Esophagus squamous epithelium (tissue), 5 donors: ENCODE data around the gene ATP8A2. TPM values are rescaled to one million over a fixed set of nuclear protein-coding genes. Genes with fewer than 3 reads are reported as not detected.

Source experiments
- DNase-seq: peaks from one replicate; lab custom pipeline; 2025; lab: John Stamatoyannopoulos, UW
- H3K27ac ChIP-seq, 4 donors: fragments of 200-600 bp; sonication (generic); one replicate each; pipeline ENCODE4 v1.5.1; 2016 to 2019; ENCODE audit warnings: mild to moderate bottlenecking in 1 of 4
- H3K27me3 ChIP-seq, 4 donors: fragments of 200-600 bp; sonication (generic); 1 replicate in 3 of 4; 2 replicates in 1 of 4; pipeline versions ENCODE4 v1.5.1 to v1.6.0; 2017 to 2021; ENCODE audit warnings: antibody characterized with exemption in 1 of 4
- H3K36me3 ChIP-seq, 3 donors: fragments of 200-600 bp; sonication (generic); one replicate each; pipeline ENCODE4 v1.5.1; 2016 to 2019
- H3K4me1 ChIP-seq, 3 donors: fragments of 200-600 bp; sonication (generic); one replicate each; pipeline ENCODE4 v1.5.1; 2017 to 2019
- H3K4me3 ChIP-seq, 4 donors: fragments of 200-600 bp; sonication (generic); 1 replicate in 3 of 4; 2 replicates in 1 of 4; pipeline ENCODE4 v1.5.1; 2016 to 2019; ENCODE audit warnings: mild to moderate bottlenecking in 2 of 4, moderate library complexity in 1 of 4
- H3K9me3 ChIP-seq, 3 donors: fragments of 200-600 bp; sonication (generic); one replicate each; pipeline ENCODE4 v1.5.1; 2016 to 2019
- POLR2A ChIP-seq, 4 donors: fragments of 450-650 bp; IDR thresholded peaks; one replicate each; pipeline ENCODE4 v1.6.1; 2017; ENCODE audit warnings: antibody characterized with exemption in 4 of 4, mild to moderate bottlenecking in 4 of 4, moderate library complexity in 3 of 4
- WGBS, 2 donors: methylation state at CpG; one replicate each; pipeline ENCODE4 v1.1.5; 2018; 5-methylcytosine and 5-hydroxymethylcytosine counted together
- intact Hi-C: fragments of 100-400 bp; cut with DNase I; formaldehyde crosslinking; loops from one replicate; pipeline ENCODE4 v1.15.0; 2022
- total RNA-seq, 4 donors: library from RNA; depleted of rRNA; stranded (reverse); fragments of >200 nt; gene quantifications; one replicate each; pipeline ENCODE4 v1.1.0, GENCODE V29; 2016
- TF ChIP-seq, protein P1 (sequence below), 6 experiments: fragments of 450-650 bp in 4 of 6; fragments of 200-600 bp in 2 of 6; sonication (generic) in 2 of 6; IDR thresholded peaks; one replicate each; pipeline ENCODE4 v1.5.1; 2016 to 2019; ENCODE audit warnings: antibody characterized with exemption in 6 of 6, mild to moderate bottlenecking in 4 of 6, moderate library complexity in 4 of 6
- donor health status: DM: yes; HTN: yes; CAD: no.

ATP8A2 gene
- total RNA-seq, 4 donors from 2014 or later: not detected

DNA sequence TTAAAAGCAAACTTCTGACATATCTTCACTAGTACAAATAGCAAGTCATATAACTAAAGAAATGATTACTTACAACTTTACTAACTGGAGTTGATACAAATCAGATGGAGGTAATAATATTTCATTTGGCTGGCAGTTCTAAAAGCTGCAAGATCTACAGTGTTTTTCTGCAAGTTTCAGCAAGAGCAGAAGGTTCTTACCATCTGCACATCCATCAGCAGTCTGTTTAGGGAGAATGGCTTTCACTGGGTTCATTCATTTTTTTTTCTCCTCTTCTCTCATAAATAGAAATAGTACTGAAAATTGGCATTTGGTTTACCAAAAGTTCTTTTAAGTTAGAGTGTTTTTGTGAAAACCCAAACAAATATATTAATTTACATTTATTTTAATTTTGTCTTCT lies 683.1 kb downstream of the ATP8A2 start:
- H3K36me3 ChIP-seq: no peaks in the 10 kb centered on the region
- peaks cover 6 to 75% (median 11%) of the 10 kb centered on the region in 4 donors for H3K27me3 ChIP-seq
- no peak for DNase-seq
- intact Hi-C loops: no loop called here
- no peak overlapping the region for H3K4me3 ChIP-seq
- no peaks in the 10 kb centered on the region for H3K9me3 ChIP-seq
- H3K27ac ChIP-seq: no peak overlapping the region
- TF ChIP-seq, protein P1, sequence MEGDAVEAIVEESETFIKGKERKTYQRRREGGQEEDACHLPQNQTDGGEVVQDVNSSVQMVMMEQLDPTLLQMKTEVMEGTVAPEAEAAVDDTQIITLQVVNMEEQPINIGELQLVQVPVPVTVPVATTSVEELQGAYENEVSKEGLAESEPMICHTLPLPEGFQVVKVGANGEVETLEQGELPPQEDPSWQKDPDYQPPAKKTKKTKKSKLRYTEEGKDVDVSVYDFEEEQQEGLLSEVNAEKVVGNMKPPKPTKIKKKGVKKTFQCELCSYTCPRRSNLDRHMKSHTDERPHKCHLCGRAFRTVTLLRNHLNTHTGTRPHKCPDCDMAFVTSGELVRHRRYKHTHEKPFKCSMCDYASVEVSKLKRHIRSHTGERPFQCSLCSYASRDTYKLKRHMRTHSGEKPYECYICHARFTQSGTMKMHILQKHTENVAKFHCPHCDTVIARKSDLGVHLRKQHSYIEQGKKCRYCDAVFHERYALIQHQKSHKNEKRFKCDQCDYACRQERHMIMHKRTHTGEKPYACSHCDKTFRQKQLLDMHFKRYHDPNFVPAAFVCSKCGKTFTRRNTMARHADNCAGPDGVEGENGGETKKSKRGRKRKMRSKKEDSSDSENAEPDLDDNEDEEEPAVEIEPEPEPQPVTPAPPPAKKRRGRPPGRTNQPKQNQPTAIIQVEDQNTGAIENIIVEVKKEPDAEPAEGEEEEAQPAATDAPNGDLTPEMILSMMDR (IDR thresholded peaks at IDR 0.05): no peak
- TF ChIP-seq POLR2A (IDR thresholded peaks at IDR 0.05): no peak
- peaks cover 5 to 24% (median 11%) of the 10 kb centered on the region in 3 donors for H3K4me1 ChIP-seq

- Histone ChIP-seq H3K27me3 (peaks cover 0 to 37% (median 0%) of the 10 kb centered on the region in 4 donors), H3K4me3 (no peak overlapping the region), H3K27ac (no peak overlapping the region), H3K4me1 (no peaks in the 10 kb centered on the region), H3K9me3 (no peaks in the 10 kb centered on the region), H3K36me3 (no peaks in the 10 kb centered on the region)
- intact Hi-C loops: no loop called here
- no peak for DNase-seq
- TF ChIP-seq, protein P1 (IDR thresholded peaks at IDR 0.05): no peak
- no peak for TF ChIP-seq POLR2A (IDR thresholded peaks at IDR 0.05)
- 59 to 62% methylated on average over 6 of the region's 6 CpGs for WGBS, 2 donors
These were observed 686.9 kb downstream of the ATP8A2 start for GRCh38 chr13:26058704-26059103.

DNA sequence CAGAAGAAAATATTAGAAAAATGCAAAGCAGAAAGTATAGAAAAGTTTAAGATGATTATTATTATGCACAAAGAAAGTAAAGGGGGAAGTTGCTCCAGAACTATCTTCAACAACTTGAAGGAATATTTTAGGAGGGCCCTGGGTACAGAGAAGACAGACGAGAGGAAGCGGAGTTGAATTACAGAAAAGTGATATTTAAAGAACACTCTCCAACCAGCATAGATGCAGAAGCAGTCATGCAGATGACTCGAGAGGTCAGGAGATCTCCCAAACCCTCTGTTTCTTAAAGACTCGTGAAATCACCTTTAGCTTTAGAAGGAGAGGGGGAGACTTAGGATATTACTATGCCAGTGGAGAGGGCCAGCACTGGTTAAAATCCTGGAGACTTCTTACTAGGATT lies 688.6 kb downstream of the ATP8A2 start:
- Histone ChIP-seq H3K4me1 (no peaks in the 10 kb centered on the region), H3K4me3 (no peak overlapping the region), H3K36me3 (no peaks in the 10 kb centered on the region), H3K27ac (no peak overlapping the region), H3K27me3 (peaks cover 0 to 26% (median 0%) of the 10 kb centered on the region in 4 donors), H3K9me3 (no peaks in the 10 kb centered on the region)
- no peak for DNase-seq
- intact Hi-C loops: no loop called here
- 79 to 82% methylated on average over 4 of the region's 4 CpGs for WGBS, 2 donors
- TF ChIP-seq, protein P1 (IDR thresholded peaks at IDR 0.05): no peak
- no peak for TF ChIP-seq POLR2A (IDR thresholded peaks at IDR 0.05)

GRCh38 chr13:26061256-26061655 lies 689.5 kb downstream of the ATP8A2 start:
- no peak overlapping the region for H3K27ac ChIP-seq
- no peak overlapping the region for H3K4me3 ChIP-seq
- peaks cover 0 to 24% (median 0%) of the 10 kb centered on the region in 4 donors for H3K27me3 ChIP-seq
- intact Hi-C loops: no loop called here
- no peak for DNase-seq
- H3K9me3 ChIP-seq: no peaks in the 10 kb centered on the region
- TF ChIP-seq POLR2A (IDR thresholded peaks at IDR 0.05): no peak
- TF ChIP-seq, protein P1 (IDR thresholded peaks at IDR 0.05): no peak
- 71 to 74% methylated on average over 5 of the region's 5 CpGs for WGBS, 2 donors
- H3K36me3 ChIP-seq: no peaks in the 10 kb centered on the region
- H3K4me1 ChIP-seq: no peaks in the 10 kb centered on the region

DNA sequence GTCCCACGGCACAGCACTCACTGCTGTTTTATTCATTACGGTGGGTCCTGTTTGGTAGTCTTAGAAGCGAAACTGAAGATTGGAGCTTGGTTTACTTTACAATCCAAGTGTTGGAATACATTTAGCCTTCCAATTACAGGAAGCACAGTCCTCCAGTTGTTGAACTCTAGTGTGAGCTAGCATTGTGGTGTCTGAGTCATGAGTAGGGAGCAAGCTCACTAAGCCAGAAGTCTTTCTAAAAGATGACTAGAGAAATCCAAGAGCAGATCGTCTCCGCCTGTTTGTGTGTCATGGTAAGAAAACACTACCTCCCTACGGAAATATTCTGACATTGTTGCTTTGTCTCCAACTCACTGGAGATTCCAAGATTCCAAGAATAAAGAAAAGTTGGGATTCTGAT lies 690.2 kb downstream of the ATP8A2 start:
- H3K27ac ChIP-seq: no peak overlapping the region
- peaks cover 0 to 18% (median 0%) of the 10 kb centered on the region in 4 donors for H3K27me3 ChIP-seq
- H3K4me3 ChIP-seq: no peak overlapping the region
- no peaks in the 10 kb centered on the region for H3K4me1 ChIP-seq
- TF ChIP-seq, protein P1 (IDR thresholded peaks at IDR 0.05): no peak
- no peak for TF ChIP-seq POLR2A (IDR thresholded peaks at IDR 0.05)
- DNase-seq: no peak
- no peaks in the 10 kb centered on the region for H3K9me3 ChIP-seq
- intact Hi-C loops: no loop called here
- 60 to 69% methylated on average over 6 of the region's 6 CpGs for WGBS, 2 donors
- H3K36me3 ChIP-seq: no peaks in the 10 kb centered on the region
